Stomach smooth muscle (tissue), 2 donors: ENCODE results near the gene FLOT1.
A peak's percentile ranks its signal among the peaks of the same experiment; 100 is the strongest.

Experiments
- H3K27ac ChIP-seq: one replicate; pipeline ENCODE4 v1.7.0; 2013; ENCODE audit warnings: mild to moderate bottlenecking, low read length, inconsistent platforms
- H3K27me3 ChIP-seq, 2 donors: one replicate each; pipeline ENCODE4 v1.7.0; 2013; ENCODE audit warnings: low read length in 2 of 2; ENCODE audit not compliant: insufficient read depth in 2 of 2, control insufficient read depth in 1 of 2
- H3K36me3 ChIP-seq, 2 donors: one replicate each; pipeline ENCODE4 v1.7.0; 2013; ENCODE audit warnings: low read length in 2 of 2; ENCODE audit not compliant: control insufficient read depth in 2 of 2, insufficient read depth in 2 of 2
- H3K4me1 ChIP-seq: one replicate; pipeline ENCODE4 v1.7.0; 2013; ENCODE audit warnings: low read length; ENCODE audit not compliant: control insufficient read depth, insufficient read depth
- H3K4me3 ChIP-seq, 2 donors: one replicate each; pipeline ENCODE4 v1.7.0; 2013; ENCODE audit warnings: low read length in 2 of 2
- H3K9ac ChIP-seq, 2 donors: one replicate each; pipeline ENCODE4 v1.7.0; 2013; ENCODE audit warnings: low read length in 2 of 2, mild to moderate bottlenecking in 1 of 2
- H3K9me3 ChIP-seq, 2 donors: one replicate each; pipeline ENCODE4 v1.7.0; 2013; ENCODE audit warnings: low read length in 2 of 2; ENCODE audit not compliant: control insufficient read depth in 2 of 2
- donor health status: healthy.
- donor health status: Pancreatic carcinoma.

Gene FLOT1

DNA sequence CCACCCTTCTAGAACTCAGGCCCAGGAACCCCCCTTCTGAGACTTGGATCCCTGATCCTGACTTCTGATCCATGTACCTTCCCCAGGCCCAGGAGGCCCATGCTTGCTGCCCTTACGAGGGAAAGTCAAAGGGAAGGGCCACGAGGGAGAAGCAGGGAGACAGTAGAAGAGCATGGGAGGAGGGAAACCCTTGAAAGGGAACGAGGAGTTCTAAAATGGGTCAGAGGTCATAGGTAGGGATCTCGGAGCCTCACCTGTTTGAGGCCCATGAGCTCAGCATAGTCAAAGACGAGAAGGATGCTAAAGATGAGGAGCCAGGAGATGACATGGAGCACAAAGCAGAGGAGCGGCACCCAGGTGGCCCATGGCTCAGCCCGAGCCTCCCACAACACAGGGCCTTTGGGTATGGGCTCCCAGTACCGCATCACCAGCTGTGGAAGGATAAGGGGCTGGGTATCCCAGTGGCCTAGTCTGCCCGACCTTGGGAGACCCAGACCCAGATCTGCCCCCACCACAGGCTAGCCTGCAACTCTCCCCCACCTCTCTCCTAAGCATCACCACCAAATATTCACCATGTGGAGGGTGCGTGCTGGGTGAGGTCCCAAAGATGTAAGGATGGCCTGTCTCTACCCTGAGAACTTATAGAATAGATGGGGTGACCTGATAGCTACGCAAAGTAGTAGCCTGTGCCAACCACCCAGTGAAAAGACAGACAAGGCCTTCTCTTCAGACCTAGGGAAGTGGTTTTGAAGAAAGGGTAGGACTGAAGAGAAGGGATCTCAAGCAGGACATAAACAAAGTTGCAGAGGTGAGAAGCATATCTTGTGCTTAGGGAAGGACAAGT, 53.2 kb downstream of the FLOT1 start:
- Histone ChIP-seq H3K9me3 (no peaks in the 10 kb centered on the region), H3K27ac (peak overlapping the region; percentile 98), H3K36me3 (no peaks in the 10 kb centered on the region), H3K27me3 (no peaks in the 10 kb centered on the region), H3K4me1 (peaks cover 49% of the 10 kb centered on the region), H3K9ac (peak overlapping the region in 1 of 2 donors; percentile 39), H3K4me3 (peak overlapping the region; percentile 74 to 94)

DNA sequence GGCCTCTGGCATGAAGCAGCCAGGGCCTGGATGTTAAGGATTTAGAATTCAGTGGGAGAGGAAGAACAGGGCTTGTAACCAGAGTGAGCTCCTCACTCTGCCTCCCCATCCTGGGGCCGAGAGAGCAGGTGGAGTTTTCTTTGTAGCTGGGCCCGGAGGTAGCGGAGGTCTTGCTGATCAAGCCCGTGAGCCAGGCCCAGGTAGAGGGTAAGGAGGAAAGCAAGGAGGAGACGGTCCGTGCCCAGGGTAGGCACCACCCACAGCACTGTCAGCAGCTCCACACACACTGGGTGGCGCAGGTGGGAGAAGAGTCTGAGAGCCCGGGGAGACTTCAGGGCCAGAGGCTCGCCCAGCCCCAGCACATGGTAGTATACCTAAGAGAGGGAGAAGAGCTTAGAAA, 53.9 kb downstream of the FLOT1 start:
- Histone ChIP-seq H3K27me3 (no peaks in the 10 kb centered on the region), H3K27ac (peak overlapping the region; percentile 98), H3K9me3 (no peaks in the 10 kb centered on the region), H3K36me3 (no peaks in the 10 kb centered on the region), H3K4me3 (peak overlapping the region in 1 of 2 donors; percentile 96), H3K4me1 (peaks cover 54% of the 10 kb centered on the region), H3K9ac (peak overlapping the region; percentile 89 to 97)

DNA sequence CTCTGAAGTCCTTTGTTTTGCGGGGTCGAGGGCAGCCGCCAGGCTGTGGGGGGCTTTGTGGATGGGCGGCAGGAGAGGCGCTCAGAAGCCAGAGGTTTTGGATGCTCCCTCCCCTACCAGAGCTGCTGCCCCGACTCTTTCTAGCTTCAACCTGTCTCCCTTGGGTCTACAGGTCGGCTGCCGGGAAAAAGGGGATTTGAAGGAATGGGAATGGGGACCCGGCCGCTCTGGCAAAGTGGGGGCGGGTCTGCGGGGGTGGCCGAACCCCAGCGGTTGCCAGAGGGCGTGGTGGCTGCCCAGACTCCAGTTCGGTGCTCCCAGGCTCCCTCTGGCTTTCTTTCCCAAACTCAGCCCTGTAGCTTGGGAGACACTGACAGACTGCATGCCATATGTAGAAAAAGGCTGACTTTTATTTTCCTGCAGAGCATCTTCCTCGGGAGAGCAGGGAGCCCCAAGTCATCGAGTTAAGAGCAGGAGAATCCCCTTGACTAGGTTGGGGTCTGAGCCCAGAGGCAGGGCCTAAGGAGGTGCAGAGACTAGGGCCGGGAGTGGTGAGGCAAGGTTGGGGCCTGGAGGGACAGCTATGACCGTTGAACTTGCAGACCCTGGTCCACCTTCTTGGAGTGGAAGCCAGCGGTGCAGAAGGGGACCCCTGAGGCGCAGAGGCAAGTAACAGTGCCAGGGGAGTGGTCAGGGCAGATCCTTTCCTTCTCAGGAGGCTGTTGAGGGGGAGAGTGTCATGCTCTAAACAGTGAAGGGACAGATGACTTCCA, 54.6 kb downstream of the FLOT1 start:
- no peaks in the 10 kb centered on the region for H3K9me3 ChIP-seq
- no peaks in the 10 kb centered on the region for H3K36me3 ChIP-seq
- no peaks in the 10 kb centered on the region for H3K27me3 ChIP-seq
- H3K27ac ChIP-seq, result peak overlapping the region; percentile 98
- peak overlapping the region; percentile 94 to 96 for H3K4me3 ChIP-seq
- H3K9ac ChIP-seq, result peak overlapping the region; percentile 89 to 97
- peaks cover 61% of the 10 kb centered on the region for H3K4me1 ChIP-seq

DNA sequence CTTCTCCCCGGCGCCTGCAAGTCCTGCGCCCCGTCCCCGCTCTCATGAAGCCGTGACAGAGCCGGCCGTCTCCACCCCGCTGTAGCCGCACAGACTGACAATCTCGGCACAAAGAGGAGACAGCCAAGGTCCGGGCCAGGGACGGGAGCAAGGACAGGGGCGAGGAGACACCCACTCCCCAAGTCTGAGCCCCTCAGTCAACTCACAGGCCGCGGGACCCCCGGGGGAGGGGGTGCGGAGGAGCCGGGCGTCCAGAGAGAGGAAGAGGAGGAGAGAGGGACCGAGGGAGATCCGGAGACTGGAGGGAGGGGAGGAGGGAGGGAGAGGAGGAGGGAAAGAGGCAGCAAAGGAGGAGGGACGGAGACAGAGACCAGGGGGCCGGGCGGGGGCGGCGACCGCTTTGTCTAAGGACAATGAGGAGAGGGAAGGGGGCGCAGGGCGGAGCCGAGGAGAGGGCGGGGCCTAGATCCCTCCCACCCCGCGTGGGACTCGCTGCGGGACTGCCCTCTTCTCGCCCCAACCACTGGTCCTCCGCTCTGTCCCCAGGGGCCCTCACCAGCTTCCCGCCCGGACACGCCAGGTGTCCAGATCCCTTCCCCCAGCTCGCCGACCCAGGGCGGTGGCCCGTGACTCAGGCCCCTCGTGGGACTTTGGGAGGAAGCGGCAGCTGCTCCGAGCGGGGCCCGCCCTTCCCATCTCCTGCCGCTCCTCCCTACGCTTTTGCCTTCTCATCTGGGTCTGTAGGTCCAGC, 55.4 kb downstream of the FLOT1 start:
- Histone ChIP-seq H3K27me3 (no peaks in the 10 kb centered on the region), H3K4me3 (peak overlapping the region; percentile 94 to 96), H3K27ac (peak overlapping the region; percentile 98), H3K9me3 (no peaks in the 10 kb centered on the region), H3K9ac (peak overlapping the region; percentile 89 to 97), H3K4me1 (peaks cover 68% of the 10 kb centered on the region), H3K36me3 (no peaks in the 10 kb centered on the region)

DNA sequence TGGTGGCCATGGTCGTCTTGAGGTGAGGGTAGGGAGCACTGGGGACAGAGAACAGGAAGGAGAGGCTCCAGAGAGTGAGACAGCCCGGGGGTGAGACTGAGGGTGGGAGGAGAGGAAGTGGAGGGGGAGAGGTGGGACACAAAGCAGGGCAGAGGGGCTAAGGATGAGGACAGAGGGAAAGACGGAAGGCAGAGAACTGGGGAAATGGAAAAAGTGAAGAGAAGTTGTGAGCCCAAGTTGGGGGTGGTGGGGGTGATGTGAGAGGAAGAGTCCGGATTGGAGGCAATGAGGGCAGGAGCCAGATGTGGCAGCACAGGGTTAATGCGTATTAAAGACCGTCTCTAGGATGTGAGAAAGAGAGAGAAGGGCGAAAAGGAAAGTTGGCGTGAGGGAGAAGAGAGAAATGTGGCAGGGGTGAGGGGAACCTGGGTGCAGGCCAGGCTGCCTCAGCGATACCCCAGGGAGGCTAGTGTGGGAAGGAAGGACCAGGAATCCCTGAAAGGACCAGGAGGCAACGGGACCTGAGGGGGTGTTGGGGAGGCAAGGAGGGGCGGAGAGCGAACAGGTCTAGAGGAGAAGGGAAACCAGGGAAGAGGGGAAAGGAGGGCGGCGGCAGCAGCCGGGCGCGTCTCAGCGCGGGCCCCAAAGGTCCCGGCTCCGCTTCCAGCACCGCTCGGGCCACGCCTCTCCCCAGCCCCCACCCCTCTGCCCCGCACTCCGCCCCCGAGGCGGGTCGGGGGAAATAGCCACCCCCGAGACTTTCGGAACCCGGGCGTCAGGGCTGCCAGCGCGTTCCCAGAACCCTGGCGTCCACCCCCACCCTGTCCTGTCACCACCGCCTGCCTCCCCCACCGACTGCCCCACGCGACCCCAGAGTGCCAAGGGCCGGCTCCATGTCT, 56.2 kb downstream of the FLOT1 start, which contains the start of gene PPP1R18:
TSS of gene PPP1R18 (minus strand) at position 637 of the 899 bp plus-strand sequence. CDS start at position 10, 627 bp downstream.
- H3K27me3 ChIP-seq, result no peaks in the 10 kb centered on the region
- H3K36me3 ChIP-seq, result no peaks in the 10 kb centered on the region
- H3K9ac ChIP-seq, result peak within 1 kb of the TSS; percentile 94 to 97
- peak within 1 kb of the TSS; percentile 94 to 96 for H3K4me3 ChIP-seq
- no peaks in the 10 kb centered on the region for H3K9me3 ChIP-seq
- peaks cover 73% of the 10 kb centered on the region for H3K4me1 ChIP-seq
- peak within 1 kb of the TSS; percentile 98 for H3K27ac ChIP-seq

DNA sequence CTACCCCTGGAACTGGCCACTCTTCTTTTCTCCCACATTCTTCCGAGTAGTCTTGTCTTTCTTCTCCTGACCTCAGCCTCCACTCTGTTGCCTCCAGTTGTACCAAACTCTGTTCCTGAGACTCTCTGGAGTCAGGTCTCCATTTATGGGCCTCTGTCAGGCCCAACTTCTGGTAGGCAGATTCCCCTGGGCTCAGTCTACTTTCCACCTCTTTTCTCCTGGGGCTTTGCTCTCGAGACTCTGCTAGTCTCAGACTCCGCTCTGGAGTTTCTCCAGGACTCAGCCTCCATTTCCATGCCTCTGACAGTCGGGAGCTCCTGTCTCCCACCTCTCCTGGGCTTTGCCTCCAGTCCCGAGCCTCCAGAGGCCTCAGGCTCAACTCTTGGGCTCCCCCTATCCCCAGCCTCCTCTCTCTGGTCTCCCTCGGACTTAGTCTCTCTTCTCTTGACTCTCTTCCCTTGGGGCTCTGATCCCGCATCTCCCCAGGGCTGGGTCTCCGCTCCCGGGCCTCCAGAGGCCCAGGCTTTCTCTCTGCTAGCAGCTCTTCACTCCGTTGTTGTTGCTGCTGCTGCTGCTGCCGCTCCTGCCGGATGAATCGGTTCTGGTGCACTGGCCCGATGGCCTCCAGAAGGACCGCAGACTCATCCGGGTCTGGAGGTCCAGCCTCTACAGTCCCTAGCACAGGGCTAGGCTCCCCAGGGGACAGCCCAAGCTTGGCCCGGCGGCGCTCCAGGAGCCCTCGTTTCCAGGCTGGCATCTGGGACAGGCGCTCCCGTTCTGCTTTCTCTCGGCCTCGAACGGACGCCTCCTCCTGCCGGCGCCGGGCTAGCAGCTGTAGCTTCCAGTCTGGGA, 57.1 kb downstream of the FLOT1 start:
- H3K9ac ChIP-seq, result peak overlapping the region; percentile 94 to 97
- peak overlapping the region; percentile 94 to 96 for H3K4me3 ChIP-seq

DNA sequence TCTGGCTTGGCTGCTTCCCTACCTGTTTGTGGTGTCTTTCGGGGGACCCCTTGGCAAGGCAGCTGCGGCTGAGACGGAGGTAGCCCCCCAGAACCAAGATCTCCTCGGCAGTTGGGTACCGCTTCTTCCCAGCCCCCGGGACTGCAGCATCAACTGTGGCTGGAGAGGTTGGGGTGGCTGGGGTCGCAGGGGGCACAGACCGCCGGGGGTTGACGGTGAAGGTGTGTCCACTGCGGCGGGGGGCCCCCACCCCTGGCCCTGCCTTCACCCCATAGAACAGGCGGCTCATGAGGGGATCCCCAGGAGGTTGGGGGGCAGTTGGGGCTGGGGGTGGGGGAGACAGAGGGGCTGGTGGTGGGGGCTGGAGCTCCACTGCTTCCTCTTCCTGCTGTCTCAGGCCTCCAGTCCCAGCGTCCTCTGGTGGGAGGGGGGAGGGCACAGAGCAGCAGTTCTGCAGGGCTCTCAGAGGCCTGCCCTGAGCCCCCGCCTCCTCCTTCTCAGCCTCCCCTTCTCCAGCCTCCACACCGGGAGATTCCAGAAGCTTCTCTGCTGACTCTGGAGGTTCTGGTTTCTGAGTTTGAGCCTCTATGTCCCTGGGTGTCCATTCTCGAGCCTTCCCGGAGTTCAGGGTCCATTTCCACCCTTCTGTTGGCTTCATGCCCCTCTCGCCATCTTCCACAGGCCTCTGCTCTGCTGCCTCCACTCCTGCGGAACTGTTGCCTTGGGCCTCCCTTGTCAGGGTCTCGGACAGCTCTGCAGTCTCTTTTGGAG, 57.9 kb downstream of the FLOT1 start:
- Histone ChIP-seq H3K27me3 (no peaks in the 10 kb centered on the region), H3K27ac (peak overlapping the region; percentile 98), H3K9me3 (no peaks in the 10 kb centered on the region), H3K36me3 (peaks cover 3 to 6% of the 10 kb centered on the region in 2 donors), H3K4me3 (peak overlapping the region; percentile 94 to 96), H3K9ac (peak overlapping the region; percentile 94 to 97), H3K4me1 (peaks cover 81% of the 10 kb centered on the region)

More for the DNA sequence above, 57.1 kb downstream of the FLOT1 start:
- H3K27me3 ChIP-seq, result no peaks in the 10 kb centered on the region
- H3K9me3 ChIP-seq, result no peaks in the 10 kb centered on the region
- peak overlapping the region; percentile 98 for H3K27ac ChIP-seq
- peaks cover 0 to 2% of the 10 kb centered on the region in 2 donors for H3K36me3 ChIP-seq
- H3K4me1 ChIP-seq, result peaks cover 81% of the 10 kb centered on the region

DNA sequence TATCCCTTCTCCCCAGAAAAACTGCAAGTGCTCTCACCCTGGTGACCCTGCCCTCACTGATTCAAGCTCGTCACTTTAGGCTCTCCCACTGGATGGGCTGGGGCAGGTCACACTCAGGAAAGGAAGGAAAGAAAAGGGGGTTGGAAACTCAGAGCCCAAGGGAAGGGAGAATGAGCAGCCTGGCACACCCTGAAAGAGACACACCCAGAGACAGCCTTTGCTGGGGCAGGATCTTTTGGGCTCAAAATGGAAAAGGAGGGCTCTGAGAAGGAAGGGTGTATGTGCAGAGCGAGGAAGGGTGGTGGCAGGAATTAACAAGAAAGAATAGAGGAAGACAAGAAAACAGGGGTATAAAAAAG, 58.5 kb downstream of the FLOT1 start:
- Histone ChIP-seq H3K4me3 (peak overlapping the region; percentile 78 to 96), H3K9ac (peak overlapping the region; percentile 84 to 97), H3K4me1 (peaks cover 81% of the 10 kb centered on the region), H3K36me3 (peaks cover 3 to 6% of the 10 kb centered on the region in 2 donors), H3K27me3 (no peaks in the 10 kb centered on the region), H3K9me3 (no peaks in the 10 kb centered on the region), H3K27ac (peak overlapping the region; percentile 98)
